D721Med (cell line): Measurements from ENCODE around the gene KCNT1.

Source experiments
- DNase-seq: peaks from one replicate; pipeline ENCODE4 v3.0.0; 2011; ENCODE audit warnings: low spot score; ENCODE audit not compliant: insufficient read length
- FAIRE-seq: peaks from 2 replicates; lab custom pipeline; 2011; peaks lifted over from hg19 to GRCh38; lab: Jason Lieb, UNC
- TF ChIP-seq, protein P1 (sequence below): IDR thresholded peaks from 2 replicates; pipeline ENCODE4 v1.5.1; 2012; ENCODE audit warnings: mild to moderate bottlenecking, control low read depth; ENCODE audit not compliant: insufficient read depth; ENCODE audit errors: missing control alignments

KCNT1 gene

DNA sequence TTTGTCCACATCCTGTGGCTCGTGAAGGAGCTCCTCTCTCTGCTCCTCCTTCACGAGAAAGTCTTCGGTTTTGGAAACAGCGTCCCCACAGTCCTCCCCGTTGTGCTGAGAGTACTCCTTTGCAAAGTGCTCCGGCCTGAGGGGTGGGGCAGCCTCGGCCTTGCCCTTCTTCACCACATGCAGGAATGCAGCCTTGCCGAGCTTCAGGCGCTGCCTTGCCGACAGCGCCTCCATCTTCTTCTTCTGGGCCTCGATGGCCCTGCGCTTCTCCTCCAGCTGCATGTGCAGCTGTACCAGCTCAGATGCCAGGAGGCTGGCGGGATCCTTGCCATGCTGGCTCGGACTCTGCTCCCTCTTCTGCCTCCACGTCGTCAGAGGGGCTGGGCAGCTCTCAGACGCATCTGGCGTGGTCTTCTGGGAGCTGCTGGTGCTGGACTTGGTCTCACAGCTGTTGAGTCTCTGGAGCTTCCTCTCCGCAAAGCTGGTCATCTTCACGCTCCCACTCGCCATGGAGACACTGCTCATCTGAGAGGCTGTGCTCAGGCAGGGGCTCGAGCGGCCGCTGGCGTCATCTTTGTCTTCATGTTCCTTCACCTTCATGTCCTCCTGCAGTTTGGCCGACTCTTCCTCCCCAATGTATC lies 119.9 kb downstream of the KCNT1 start:
- TF ChIP-seq, protein P1, sequence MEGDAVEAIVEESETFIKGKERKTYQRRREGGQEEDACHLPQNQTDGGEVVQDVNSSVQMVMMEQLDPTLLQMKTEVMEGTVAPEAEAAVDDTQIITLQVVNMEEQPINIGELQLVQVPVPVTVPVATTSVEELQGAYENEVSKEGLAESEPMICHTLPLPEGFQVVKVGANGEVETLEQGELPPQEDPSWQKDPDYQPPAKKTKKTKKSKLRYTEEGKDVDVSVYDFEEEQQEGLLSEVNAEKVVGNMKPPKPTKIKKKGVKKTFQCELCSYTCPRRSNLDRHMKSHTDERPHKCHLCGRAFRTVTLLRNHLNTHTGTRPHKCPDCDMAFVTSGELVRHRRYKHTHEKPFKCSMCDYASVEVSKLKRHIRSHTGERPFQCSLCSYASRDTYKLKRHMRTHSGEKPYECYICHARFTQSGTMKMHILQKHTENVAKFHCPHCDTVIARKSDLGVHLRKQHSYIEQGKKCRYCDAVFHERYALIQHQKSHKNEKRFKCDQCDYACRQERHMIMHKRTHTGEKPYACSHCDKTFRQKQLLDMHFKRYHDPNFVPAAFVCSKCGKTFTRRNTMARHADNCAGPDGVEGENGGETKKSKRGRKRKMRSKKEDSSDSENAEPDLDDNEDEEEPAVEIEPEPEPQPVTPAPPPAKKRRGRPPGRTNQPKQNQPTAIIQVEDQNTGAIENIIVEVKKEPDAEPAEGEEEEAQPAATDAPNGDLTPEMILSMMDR = no peak
- FAIRE-seq = no peak
- no peak for DNase-seq

GRCh38 chr9:135822374-135822755 lies 120.4 kb downstream of the KCNT1 start:
- no peak for DNase-seq
- FAIRE-seq = no peak

GRCh38 chr9:135823036-135823435 lies 121.1 kb downstream of the KCNT1 start:
- TF ChIP-seq, protein P1 = no peak
- FAIRE-seq (no peak), DNase-seq (no peak)

More at GRCh38 chr9:135822374-135822755, 120.4 kb downstream of the KCNT1 start:
- TF ChIP-seq, protein P1 = no peak

GRCh38 chr9:135825435-135826187 lies 123.6 kb downstream of the KCNT1 start:
- TF ChIP-seq, protein P1 = no peak
- DNase-seq = no peak
- no peak for FAIRE-seq

DNA sequence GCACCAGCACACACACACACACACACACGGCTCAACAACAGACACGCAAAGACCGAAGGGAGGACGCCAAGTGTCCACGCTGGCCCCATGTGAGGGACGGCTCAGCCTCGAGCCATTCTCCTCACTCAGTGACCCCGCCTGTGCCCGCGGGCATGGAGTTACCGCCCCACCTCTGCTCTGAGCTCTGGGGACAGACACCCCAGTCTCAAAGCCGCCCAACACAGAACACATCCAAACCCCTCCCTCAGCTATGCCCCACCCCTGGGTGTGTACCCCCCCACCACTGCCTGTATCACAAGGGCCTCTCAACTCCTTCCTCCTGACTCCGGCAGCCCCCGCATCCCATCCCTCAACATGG lies 124.2 kb downstream of the KCNT1 start:
- TF ChIP-seq, protein P1 = no peak
- DNase-seq (no peak), FAIRE-seq (no peak)

GRCh38 chr9:135827301-135827700 lies 125.3 kb downstream of the KCNT1 start:
- no peak for FAIRE-seq

More at GRCh38 chr9:135827301-135827700, 125.3 kb downstream of the KCNT1 start:
- no peak for DNase-seq
- TF ChIP-seq, protein P1 = no peak
